Gastroesophageal sphincter (tissue), 2 donors: ENCODE measurements around the gene OPN1SW.

Experiments
- EP300 ChIP-seq: sonication (generic); formaldehyde crosslinking; IDR thresholded peaks from one replicate; pipeline ENCODE4 v1.6.1; 2017; ENCODE audit warnings: antibody characterized with exemption, mild to moderate bottlenecking
- POLR2A ChIP-seq, 2 donors: fragments of 450-650 bp; IDR thresholded peaks; one replicate each; pipeline ENCODE4 v1.6.1; 2017; ENCODE audit warnings: antibody characterized with exemption in 2 of 2, mild to moderate bottlenecking in 2 of 2, moderate library complexity in 1 of 2

DNA sequence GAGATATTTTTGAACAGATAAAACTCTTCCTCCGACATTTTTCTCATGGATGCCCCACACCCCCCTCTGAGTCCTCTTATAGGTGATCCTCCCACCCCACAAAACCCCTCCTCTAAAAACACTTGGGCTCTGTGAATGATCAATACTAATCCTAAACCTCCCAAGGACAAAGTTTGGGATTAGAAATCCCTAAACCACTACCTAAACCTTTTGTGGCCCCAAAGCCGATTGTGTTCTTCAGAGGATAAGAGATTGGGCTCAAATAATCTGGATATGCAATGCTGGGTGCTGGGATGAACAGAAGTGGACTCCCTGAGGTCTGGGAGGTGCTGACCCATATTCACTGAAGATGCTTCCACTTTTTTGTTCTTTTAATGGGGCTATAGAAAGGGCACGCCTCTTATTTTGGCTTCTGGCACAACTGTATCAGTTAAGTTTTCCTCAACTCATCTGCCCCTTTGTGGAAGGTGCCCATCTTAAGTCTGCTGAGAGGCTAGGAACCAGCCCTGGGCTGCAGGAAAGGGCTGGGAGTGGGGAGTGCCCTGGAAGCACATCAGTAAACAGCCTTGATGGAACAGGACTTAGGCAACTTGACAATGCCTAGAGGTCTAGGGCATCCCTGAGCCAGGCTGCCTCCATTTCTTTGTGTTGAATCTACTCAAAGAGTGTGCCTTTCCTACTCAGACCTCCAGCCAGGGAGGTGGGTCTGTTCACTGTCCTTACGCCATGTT, at the start of gene OPN1SW:
- TF ChIP-seq POLR2A (IDR thresholded peaks at IDR 0.05) (no peak), EP300 (no peak)
